Ishikawa (cell line): ENCODE results near the gene BBIP1.

ENCODE experiments used
- CEBPB ChIP-seq: IDR thresholded peaks from 2 replicates; pipeline ENCODE4 v1.6.1; 2012
- CREB1 ChIP-seq: IDR thresholded peaks from 2 replicates; pipeline ENCODE4 v1.6.1; 2012; ENCODE audit warnings: low read depth
- EGR1 ChIP-seq: IDR thresholded peaks from 2 replicates; pipeline ENCODE4 v1.6.1; 2012
- EP300 ChIP-seq: IDR thresholded peaks from 2 replicates; pipeline ENCODE4 v1.6.1; 2012; ENCODE audit warnings: borderline replicate concordance
- FOXM1 ChIP-seq: IDR thresholded peaks from 2 replicates; pipeline ENCODE4 v1.6.1; 2012; ENCODE audit warnings: low read depth, borderline replicate concordance
- MAX ChIP-seq: IDR thresholded peaks from 2 replicates; pipeline ENCODE4 v1.6.1; 2012
- NFIC ChIP-seq: IDR thresholded peaks from 2 replicates; pipeline ENCODE4 v1.6.1; 2012
- RAD21 ChIP-seq: IDR thresholded peaks from 2 replicates; pipeline ENCODE4 v1.6.1; 2012; ENCODE audit warnings: low read depth
- REST ChIP-seq: IDR thresholded peaks from 2 replicates; pipeline ENCODE4 v1.6.1; 2012; ENCODE audit warnings: low read depth, mild to moderate bottlenecking
- TAF1 ChIP-seq: IDR thresholded peaks from 2 replicates; pipeline ENCODE4 v1.6.1; 2012; ENCODE audit warnings: low read depth, mild to moderate bottlenecking
- TCF12 ChIP-seq: IDR thresholded peaks from 2 replicates; pipeline ENCODE4 v1.6.1; 2012; ENCODE audit warnings: low read depth
- TEAD4 ChIP-seq: IDR thresholded peaks from 2 replicates; pipeline ENCODE4 v1.6.1; 2012
- USF1 ChIP-seq: IDR thresholded peaks from 2 replicates; pipeline ENCODE4 v1.6.1; 2012
- YY1 ChIP-seq: IDR thresholded peaks from 2 replicates; pipeline ENCODE4 v1.6.1; 2012; ENCODE audit warnings: low read depth
- ZBTB7A ChIP-seq: IDR thresholded peaks from 2 replicates; pipeline ENCODE4 v1.6.1; 2012; ENCODE audit warnings: low read depth

BBIP1 gene

GRCh38 chr10:110885932-110886674 is 32.9 kb downstream of the BBIP1 start:
- no peak for TF ChIP-seq TEAD4
- TF ChIP-seq EP300, result no peak
- TF ChIP-seq TCF12, result no peak
- no peak for TF ChIP-seq EGR1
- TF ChIP-seq ZBTB7A, result no peak
- no peak for TF ChIP-seq CREB1
- no peak for TF ChIP-seq REST
- TF ChIP-seq MAX, result no peak
- TF ChIP-seq CEBPB, result no peak
- no peak for TF ChIP-seq FOXM1
- no peak for TF ChIP-seq YY1
- no peak for TF ChIP-seq NFIC
- no peak for TF ChIP-seq USF1
- no peak for TF ChIP-seq RAD21
- TF ChIP-seq TAF1, result no peak

- TF ChIP-seq TCF12 (no peak), EP300 (no peak), EGR1 (no peak), TAF1 (no peak), USF1 (no peak), FOXM1 (no peak), MAX (no peak), CEBPB (no peak), TEAD4 (no peak), ZBTB7A (no peak), NFIC (no peak), YY1 (no peak), RAD21 (no peak), CREB1 (no peak), REST (no peak)
These were observed 35.1 kb downstream of the BBIP1 start for GRCh38 chr10:110883924-110884323.

- TF ChIP-seq NFIC (no peak), ZBTB7A (no peak), FOXM1 (no peak), REST (no peak), YY1 (no peak), RAD21 (no peak), EGR1 (no peak), CREB1 (no peak), TEAD4 (no peak), TCF12 (no peak), TAF1 (no peak), CEBPB (no peak), EP300 (no peak), USF1 (no peak), MAX (no peak)
These were observed 37.1 kb downstream of the BBIP1 start for GRCh38 chr10:110881905-110882304.
